Globus pallidus (tissue), 1 donor: Measurements from ENCODE around the gene FBXW5.

ENCODE experiments used
- DNase-seq: peaks from one replicate; pipeline ENCODE4 v3.0.0-alpha.2; 2015; ENCODE audit warnings: low spot score

Gene FBXW5

GRCh38 chr9:136949239-136949816, 4.8 kb upstream of the FBXW5 start:
- DNase-seq = no peak

- DNase-seq = peak; percentile 86
These were observed 3.5 kb upstream of the FBXW5 start for GRCh38 chr9:136947955-136948510.

- peak; percentile 70 for DNase-seq
These were observed 2.7 kb upstream of the FBXW5 start for GRCh38 chr9:136947028-136947891.

- DNase-seq = no peak
These were observed 1.9 kb upstream of the FBXW5 start for GRCh38 chr9:136946228-136947027.

- DNase-seq = no peak
These were observed 1.0 kb upstream of the FBXW5 start for GRCh38 chr9:136945333-136946227.

GRCh38 chr9:136944212-136944518, 373 bp downstream of the FBXW5 start:
- DNase-seq = peak; percentile 51

- no peak for DNase-seq
These were observed 987 bp downstream of the FBXW5 start for GRCh38 chr9:136943291-136944211.

GRCh38 chr9:136942881-136943230, 1.7 kb downstream of the FBXW5 start:
- no peak for DNase-seq

- no peak for DNase-seq
These were observed 2.2 kb downstream of the FBXW5 start for GRCh38 chr9:136942112-136942880.

- DNase-seq = no peak
These were observed 3.1 kb downstream of the FBXW5 start for GRCh38 chr9:136941231-136942111.

- no peak for DNase-seq
These were observed 3.9 kb downstream of the FBXW5 start for GRCh38 chr9:136940526-136941230.

- DNase-seq = peak; percentile 91
These were observed 4.5 kb downstream of the FBXW5 start for GRCh38 chr9:136939996-136940525.

GRCh38 chr9:136939431-136939995, 5.0 kb downstream of the FBXW5 start:
- no peak for DNase-seq

GRCh38 chr9:136937186-136938001, 7.1 kb downstream of the FBXW5 start:
- DNase-seq = no peak

GRCh38 chr9:136936645-136937170, 7.8 kb downstream of the FBXW5 start:
- no peak for DNase-seq

- no peak for DNase-seq
These were observed 8.9 kb downstream of the FBXW5 start for GRCh38 chr9:136935651-136936050.
